C4-2B (cell line): ENCODE measurements around the gene IRX4.
"Not testable (repeated sequence)": the region's sequence is repeated elsewhere in the genome, so short reads cannot be mapped to it uniquely, and the experiment has no call there.

Experiments
- H3K27ac ChIP-seq: fragments of 450-650 bp; 2 replicates; pipeline ENCODE4 v1.5.1; 2017
- CTCF ChIP-seq: fragments of 450-650 bp; conservative IDR thresholded peaks from 2 replicates; pipeline ENCODE4 v1.5.1; 2017; ENCODE audit warnings: mild to moderate bottlenecking
- ZFX ChIP-seq: fragments of 450-650 bp; IDR thresholded peaks from 2 replicates; pipeline ENCODE4 v1.6.1; 2017

Gene IRX4

GRCh38 chr5:1844708-1845436 is 37.9 kb downstream of the IRX4 start:
- H3K27ac ChIP-seq: no peak overlapping the region
- TF ChIP-seq CTCF (no peak), ZFX (no peak)

- H3K27ac ChIP-seq: not testable (repeated sequence)
These were observed 39.0 kb downstream of the IRX4 start for GRCh38 chr5:1843761-1844160.

DNA sequence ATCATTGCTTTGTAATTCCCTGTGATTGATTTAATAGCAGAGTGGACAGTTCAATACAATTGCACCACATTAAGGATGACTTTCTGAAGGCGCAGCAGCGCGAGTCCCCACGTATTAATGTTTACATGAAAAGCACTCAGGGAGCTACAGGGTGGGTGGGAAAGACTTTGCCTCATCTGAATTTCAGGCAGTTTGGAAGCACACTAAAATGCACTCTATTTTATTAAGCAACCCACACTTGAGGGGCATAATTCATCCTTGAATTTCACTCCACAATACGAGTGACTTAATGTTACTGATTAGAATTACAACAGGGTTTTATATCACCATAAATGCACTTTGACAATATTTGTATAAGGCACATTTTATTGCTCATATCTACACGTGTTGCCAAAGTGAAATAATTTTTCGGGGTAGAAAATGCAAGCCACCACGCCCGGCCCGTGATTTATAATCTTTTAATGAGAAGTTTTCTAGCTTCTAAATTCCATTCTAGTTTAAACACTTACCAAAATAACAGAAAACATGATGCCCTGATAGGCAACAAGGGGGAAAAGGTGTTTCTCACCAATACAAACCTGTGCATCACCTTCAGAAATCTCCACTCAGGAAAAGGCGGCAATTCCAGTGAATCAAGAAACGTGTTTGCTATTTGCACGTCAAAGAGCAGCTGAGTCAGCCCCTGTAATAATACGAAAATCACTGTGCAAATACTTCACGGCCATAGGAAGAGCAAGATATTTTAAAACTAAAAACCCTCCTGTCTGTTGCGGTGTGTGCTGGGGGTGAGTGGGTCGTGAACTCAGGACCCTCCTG is 40.5 kb downstream of the IRX4 start:
- TF ChIP-seq CTCF: no peak
- TF ChIP-seq ZFX: no peak

DNA sequence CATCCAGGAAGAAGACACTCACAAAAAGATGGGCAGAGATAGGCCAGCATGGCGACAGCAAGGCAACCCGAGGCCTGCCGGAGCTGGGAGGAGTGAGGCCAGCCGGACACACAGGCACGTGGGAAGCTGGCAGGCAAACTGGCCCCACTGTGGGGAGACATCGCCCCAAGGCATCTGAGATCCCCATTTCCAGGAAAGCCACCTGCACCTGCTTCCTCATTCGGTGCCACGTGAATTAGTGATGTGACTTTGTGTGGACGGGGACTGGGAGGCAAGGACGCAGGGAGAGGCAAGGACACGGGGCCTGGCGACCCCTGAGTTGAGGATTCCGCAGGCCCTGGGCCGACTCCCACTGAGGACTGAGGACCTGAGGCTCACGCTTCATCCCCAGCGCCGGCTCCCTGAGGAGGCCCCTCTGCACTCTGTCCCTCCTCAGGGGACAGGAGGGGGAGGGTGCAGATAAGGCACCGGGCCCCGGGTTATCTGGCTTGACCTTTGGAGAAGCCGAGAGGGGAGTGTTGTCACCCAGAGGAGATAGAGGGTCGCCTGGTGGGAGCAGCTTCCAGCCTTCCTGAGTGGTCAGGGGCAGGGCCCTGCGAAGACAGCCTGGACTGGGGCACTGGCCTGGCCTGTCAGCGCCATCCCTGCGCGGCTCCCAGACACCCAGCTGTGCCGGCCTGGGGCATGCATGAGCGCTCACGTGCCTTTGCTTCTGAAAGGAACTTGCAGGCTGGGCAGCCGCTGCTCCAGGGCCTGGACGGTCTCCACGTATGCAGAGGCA is 41.8 kb downstream of the IRX4 start:
- TF ChIP-seq ZFX (no peak), CTCF (no peak)
- no peak overlapping the region for H3K27ac ChIP-seq

More for the DNA sequence above, 40.5 kb downstream of the IRX4 start:
- no peak overlapping the region for H3K27ac ChIP-seq

GRCh38 chr5:1840071-1840547 is 42.6 kb downstream of the IRX4 start:
- H3K27ac ChIP-seq: no peak overlapping the region
- TF ChIP-seq CTCF (no peak), ZFX (no peak)

DNA sequence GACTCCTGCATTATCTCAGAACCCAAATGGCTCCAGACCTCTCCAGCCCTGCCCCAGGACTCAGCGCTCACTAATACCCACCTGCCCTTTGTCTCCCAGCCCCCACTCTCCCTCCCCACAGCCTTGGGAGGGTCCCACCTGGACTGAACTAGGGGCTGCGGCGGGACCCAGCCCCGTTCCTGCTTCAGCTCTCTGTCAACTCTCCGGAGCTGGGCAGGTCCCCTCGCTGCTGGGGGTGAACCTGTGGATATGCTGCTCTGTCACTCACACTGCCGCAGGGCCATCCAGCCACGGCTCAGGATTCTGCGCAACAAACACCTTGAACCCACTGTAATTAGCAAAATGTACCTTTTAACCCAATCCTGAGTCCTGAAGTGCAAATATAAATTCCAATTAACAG is 44.7 kb downstream of the IRX4 start:
- no peak overlapping the region for H3K27ac ChIP-seq
- no peak for TF ChIP-seq CTCF
- no peak for TF ChIP-seq ZFX

GRCh38 chr5:1836891-1837880 is 45.5 kb downstream of the IRX4 start:
- no peak overlapping the region for H3K27ac ChIP-seq
- TF ChIP-seq CTCF: no peak
- TF ChIP-seq ZFX: no peak
